Esophagus muscularis mucosa (tissue), 4 donors: Measurements from ENCODE around the gene AUTS2.

ENCODE experiments used
- EP300 ChIP-seq: sonication (generic); formaldehyde crosslinking; IDR thresholded peaks from one replicate; pipeline ENCODE4 v1.6.1; 2017; ENCODE audit warnings: antibody characterized with exemption
- POLR2A ChIP-seq: fragments of 450-650 bp; IDR thresholded peaks from one replicate; pipeline ENCODE4 v1.6.1; 2017; ENCODE audit warnings: antibody characterized with exemption, moderate library complexity, mild to moderate bottlenecking, low read depth
- TF ChIP-seq, protein P1 (sequence below), 3 experiments: fragments of 200-600 bp in 2 of 3; fragments of 450-650 bp in 1 of 3; sonication (generic) in 2 of 3; IDR thresholded peaks; one replicate each; pipeline ENCODE4 v1.5.1; 2017 to 2019; ENCODE audit warnings: antibody characterized with exemption in 3 of 3, mild to moderate bottlenecking in 2 of 3, moderate library complexity in 1 of 3

DNA sequence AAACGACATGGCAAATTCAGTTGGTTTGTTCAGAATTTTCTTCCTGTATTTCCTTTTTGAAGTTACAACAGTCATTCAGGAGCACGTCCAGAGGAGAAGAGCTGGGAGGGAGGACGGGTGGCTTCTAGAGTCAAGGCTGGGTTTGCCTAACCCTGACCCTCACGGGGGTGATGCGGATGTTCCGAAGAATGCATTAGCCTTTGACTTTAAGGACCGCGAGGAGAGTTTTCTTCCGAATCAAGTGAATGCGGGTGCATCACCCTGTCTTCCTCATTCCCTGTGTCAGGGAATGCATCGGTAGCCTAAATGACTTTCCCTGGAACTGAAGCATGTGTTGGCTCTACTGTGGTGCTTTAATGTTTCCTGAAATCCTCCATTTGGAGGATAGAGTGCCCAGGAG is 1137.0 kb downstream of the AUTS2 start:
- TF ChIP-seq, protein P1, sequence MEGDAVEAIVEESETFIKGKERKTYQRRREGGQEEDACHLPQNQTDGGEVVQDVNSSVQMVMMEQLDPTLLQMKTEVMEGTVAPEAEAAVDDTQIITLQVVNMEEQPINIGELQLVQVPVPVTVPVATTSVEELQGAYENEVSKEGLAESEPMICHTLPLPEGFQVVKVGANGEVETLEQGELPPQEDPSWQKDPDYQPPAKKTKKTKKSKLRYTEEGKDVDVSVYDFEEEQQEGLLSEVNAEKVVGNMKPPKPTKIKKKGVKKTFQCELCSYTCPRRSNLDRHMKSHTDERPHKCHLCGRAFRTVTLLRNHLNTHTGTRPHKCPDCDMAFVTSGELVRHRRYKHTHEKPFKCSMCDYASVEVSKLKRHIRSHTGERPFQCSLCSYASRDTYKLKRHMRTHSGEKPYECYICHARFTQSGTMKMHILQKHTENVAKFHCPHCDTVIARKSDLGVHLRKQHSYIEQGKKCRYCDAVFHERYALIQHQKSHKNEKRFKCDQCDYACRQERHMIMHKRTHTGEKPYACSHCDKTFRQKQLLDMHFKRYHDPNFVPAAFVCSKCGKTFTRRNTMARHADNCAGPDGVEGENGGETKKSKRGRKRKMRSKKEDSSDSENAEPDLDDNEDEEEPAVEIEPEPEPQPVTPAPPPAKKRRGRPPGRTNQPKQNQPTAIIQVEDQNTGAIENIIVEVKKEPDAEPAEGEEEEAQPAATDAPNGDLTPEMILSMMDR (IDR thresholded peaks at IDR 0.05): no peak
- TF ChIP-seq POLR2A: no peak
- no peak for TF ChIP-seq EP300
